HG03196 (cell line): Measurements from ENCODE around the gene DUSP15.
"Not testable (repeated sequence)": the region's sequence is repeated elsewhere in the genome, so short reads cannot be mapped to it uniquely, and the experiment has no call there.

ENCODE experiments used
- ATAC-seq: cut with Tn5 transposase; IDR thresholded peaks from one replicate; pipeline ENCODE4 v1.9.1; 2021; ENCODE audit not compliant: unreplicated experiment

DUSP15 gene

GRCh38 chr20:31840906-31841816 is 29.2 kb downstream of the DUSP15 start:
- no peak for ATAC-seq

DNA sequence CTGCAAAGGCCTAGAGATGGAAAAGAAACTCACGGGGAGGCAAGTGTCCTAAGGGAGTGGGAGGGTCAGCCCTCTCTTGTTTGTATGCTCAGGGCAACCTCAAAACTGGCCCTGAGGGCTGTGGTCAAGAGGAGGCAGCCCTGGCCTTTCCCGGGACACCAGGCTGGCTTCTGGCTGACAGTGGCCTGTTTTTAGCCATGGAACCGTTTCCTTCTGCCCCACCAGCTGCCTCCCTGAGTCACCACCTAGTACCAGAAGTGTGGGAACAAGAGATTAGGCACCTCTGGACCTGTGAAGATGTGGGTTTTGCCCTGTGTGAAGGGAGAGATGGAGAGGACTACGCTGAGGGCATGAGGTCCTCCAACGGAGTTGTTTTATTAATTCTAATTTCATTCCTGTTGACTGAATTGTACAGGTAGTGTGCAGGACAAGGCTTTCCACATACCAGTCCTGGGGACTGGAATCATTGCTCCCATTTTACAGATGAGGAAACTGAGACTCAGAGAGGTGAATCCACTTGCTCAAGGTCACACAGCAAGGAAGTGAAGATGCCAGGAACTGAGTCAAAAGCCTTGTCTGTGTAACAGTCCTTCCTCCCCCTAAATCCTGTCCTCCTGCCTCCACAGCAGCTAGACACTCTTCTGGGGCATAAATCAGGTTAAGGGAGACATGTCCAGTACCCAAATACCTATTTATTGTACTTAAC is 30.4 kb downstream of the DUSP15 start:
- no peak for ATAC-seq

DNA sequence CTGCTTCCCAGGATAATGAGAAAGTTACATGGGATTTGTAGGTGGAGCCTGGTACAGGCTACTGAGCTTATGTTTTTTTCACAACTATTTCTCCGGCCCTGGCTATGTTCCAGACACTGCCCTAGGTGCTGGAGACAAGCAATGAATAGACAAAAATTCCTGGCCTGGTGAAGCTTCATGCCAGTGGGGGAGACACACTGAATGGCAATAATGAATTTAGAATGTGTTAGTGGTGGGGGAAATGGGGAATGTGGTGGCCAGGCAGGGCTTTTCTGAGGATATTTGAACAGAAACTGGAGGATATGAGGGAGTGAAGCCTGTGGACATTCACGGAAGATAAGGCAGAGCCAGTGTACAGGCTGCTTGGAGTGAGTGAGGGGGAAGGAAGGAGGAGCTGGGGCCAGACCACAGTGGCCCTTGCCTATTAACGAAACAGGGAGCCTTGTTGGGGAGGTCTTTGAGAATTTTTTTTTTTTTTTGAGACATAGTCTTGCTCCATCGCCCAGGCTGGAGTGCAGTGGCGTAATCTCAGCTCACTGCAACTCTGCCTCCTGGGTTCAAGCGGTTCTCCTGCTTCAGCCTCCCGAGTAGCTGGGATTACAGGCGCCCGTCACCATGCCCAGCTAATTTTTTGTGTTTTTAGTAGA is 31.6 kb downstream of the DUSP15 start:
- no peak for ATAC-seq

DNA sequence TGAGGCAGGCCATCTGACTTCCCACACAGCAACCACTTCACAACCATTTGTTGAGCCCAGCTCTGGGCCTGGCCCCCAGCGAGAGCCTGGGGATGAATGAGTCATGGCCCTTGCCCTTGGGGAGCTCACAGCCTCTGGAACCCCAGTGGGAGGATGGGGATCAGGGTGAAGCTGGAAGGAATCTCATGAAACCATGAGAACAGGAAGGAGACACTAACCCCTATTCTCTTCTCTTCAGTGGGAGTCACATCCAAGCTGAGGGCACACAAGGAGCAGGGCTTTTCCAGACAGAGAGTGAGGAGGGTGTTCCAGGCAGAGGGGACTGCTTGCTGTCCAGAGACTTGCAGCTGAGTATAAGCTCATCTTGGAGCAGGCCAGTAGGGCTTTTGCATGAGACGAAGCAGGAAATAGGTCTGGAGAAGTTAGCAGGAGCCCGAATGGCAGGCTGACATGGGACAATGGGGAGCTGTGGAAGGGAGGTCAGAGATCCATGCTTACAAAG is 32.4 kb downstream of the DUSP15 start:
- ATAC-seq = no peak

- ATAC-seq = no peak
These were observed 33.3 kb downstream of the DUSP15 start for GRCh38 chr20:31836853-31837608.

- ATAC-seq = peak; percentile 63
These were observed 34.1 kb downstream of the DUSP15 start for GRCh38 chr20:31835977-31836852.

- ATAC-seq = no peak
These were observed 34.8 kb downstream of the DUSP15 start for GRCh38 chr20:31835554-31835953.

- no peak for ATAC-seq
These were observed 36.3 kb downstream of the DUSP15 start for GRCh38 chr20:31833931-31834521.

DNA sequence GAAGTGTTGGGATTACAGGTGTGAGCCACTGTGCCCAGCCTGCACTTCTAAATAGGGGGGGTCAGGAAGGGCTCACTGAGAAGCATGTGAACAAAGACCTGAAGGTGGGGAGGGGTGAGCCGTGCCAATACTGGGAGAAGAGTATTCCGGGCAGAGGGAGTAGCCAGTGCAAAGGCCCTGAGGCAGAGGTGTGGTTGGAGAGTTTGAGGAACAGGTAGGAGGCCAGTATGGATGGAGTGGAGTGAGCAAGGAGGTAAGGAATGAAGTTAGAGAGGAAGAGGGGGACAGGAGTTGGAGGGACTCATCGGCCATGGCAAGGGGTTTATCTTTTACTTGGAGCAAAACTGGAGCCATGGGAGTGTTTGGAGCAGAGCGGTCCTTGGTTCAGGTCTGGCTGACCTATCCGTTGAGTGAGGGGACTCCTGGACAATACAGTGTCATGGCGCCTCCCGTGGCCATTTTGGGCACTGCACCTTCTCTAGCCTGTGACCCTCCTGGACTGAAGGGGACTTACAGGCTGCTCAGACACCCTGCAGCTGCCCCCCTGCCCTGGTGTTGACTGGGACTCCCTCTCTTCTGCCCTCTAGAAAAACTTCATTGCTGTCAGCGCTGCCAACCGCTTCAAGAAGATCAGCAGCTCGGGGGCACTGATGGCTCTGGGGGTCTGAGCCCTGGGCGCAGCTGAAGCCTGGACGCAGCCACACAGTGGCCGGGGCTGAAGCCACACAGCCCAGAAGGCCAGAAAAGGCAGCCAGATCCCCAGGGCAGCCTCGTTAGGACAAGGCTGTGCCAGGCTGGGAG is 37.0 kb downstream of the DUSP15 start:
- ATAC-seq = no peak

DNA sequence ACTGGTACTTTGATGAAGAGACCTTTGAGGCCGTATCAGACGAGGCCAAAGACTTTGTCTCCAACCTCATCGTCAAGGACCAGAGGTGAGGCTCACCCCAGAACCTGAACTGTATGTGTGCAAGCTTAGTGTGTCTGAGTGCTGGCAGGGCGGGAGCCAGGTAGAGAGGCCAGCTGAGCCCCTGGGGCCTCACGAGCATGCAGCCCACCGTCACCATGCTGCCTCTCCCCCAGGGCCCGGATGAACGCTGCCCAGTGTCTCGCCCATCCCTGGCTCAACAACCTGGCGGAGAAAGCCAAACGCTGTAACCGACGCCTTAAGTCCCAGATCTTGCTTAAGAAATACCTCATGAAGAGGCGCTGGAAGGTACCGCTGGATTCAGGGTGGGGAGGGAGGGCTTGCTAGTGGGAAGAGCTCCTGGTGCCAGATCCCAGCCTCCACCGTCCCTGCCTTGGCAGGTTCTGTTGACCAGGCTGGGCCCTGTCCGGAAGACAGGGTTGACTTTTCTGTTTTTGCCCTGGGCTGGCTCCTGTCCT is 38.5 kb downstream of the DUSP15 start:
- no peak for ATAC-seq

DNA sequence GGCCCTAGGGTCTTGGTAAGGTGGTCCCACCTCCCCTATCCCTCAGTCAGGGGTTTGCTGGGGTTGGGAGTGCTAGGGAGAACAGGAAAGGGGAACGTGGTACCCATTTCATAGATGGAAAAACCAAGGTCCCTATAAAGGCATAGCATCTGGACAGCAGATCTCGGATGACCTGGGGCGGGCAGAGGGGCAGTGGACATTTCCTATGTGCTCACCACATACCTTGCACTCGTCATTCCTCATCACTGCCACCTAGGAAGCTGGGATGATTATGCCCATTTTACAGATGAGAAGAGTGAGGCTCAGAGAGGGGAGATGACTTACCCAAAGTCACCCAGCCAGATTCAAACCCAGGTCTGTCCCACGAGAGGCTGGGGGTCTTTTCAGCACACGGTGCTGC is 39.1 kb downstream of the DUSP15 start:
- no peak for ATAC-seq

DNA sequence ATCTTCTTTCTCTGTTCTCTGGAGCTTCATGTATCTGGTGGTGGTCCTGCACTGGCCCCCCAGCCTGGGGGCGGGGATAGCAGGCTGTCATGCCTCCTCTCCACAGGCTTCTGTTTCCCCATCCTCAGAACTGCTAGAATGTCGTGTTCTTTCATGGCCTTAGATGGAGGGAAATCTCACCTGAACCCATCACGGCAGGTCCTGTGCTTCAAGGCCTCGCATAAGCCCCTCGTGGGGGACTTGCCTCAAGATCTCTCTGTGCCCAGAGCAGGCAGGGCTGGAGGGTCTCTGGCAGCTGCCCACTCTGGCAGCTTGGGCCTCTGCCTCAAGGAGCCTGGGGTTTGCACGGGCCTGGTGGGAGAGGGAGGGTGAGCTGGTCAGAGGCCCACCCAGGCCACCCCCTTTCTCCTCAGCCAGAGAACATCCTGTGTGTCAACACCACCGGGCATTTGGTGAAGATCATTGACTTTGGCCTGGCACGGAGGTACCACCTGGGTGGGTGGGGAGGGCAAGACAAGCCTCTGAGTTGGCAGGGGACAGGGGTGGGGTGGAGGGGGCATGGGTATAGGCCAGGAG is 39.8 kb downstream of the DUSP15 start:
- no peak for ATAC-seq

DNA sequence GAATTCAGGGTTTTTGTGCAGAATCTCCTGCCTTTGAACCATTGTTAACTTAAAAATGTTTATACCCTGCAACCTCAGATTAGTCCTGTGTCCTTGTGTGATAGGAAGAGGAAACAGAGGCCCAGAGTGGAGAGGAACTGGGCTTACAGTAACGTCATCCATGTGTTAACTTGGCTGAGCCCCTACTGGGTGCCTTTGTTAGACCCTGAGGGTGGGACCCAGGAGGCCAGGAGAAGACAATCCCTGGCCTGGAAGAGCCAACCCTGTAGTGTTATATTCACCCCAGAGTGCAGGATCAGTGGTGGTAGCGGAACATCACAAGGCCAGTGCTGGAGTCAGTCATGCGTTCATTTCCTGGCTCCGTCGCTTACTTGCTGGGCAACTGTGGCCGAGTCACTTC is 40.6 kb downstream of the DUSP15 start:
- ATAC-seq = no peak

GRCh38 chr20:31828016-31828415 is 42.3 kb downstream of the DUSP15 start:
- ATAC-seq = not testable (repeated sequence)

DNA sequence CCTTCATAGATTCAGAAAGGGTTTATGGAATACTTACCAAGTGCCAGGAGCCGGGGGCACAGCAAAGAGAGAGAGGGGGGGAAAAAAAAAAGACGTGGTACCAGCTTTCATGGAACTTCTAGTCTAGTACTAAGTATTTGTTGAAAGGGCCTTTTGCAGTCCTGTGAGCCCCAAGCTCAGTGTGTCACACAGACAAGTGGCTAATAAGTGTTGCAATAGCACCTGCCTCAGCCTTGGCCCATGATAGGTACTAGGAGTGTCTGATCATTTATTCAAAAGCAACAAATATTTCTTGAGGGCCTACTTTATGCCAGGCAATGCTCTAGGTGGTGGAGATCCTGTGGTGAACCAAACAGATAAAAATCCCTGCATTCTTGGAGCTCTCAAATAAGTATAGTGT is 43.3 kb downstream of the DUSP15 start:
- ATAC-seq = no peak

DNA sequence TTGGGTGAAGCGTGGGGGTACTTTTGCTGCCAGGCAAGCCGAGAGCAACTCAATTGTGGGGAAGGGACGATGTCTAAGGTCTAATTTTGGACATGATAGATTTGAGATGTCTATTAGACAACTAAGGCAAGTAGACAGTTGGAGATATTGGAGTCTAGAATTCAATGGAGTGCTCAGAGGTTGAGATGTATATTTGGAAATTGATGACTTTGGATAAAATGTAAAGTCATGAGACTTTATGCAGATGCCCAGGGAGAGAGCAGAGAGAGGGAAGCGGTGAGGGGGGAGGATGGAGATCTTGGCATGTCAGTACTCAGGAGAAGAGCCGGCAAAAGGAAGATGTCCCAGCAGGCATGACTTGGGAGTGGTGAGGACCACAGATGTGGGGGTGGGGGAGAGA is 44.3 kb downstream of the DUSP15 start:
- no peak for ATAC-seq

GRCh38 chr20:31824554-31825313 is 45.6 kb downstream of the DUSP15 start:
- ATAC-seq = no peak
